K562 (cell line): ENCODE results near the gene PPP1R12B. TPM values are rescaled to one million over a fixed set of nuclear protein-coding genes. Genes with fewer than 3 reads are reported as not detected.
"Not testable (repeated sequence)": the region's sequence is repeated elsewhere in the genome, so short reads cannot be mapped to it uniquely, and the experiment has no call there.

Experiments used
- CBFA2T2 ChIP-seq: fragments of 450-650 bp; conservative IDR thresholded peaks from 2 replicates; pipeline ENCODE4 v1.6.1; 2017; ENCODE audit warnings: mild to moderate bottlenecking
- MTA2 ChIP-seq: fragments of 450-650 bp; IDR thresholded peaks from 2 replicates; pipeline ENCODE4 v1.6.1; 2016; ENCODE audit warnings: low read depth
- NCOR1 ChIP-seq: fragments of 450-650 bp; IDR thresholded peaks from 2 replicates; pipeline ENCODE4 v1.6.1; 2016; ENCODE audit warnings: mild to moderate bottlenecking, moderate library complexity
- NR2C2 ChIP-seq, 2 experiments: fragments of 200-800 bp in 1 of 2; sonication (Bioruptor generic) in 1 of 2; sonication (generic) in 1 of 2; formaldehyde crosslinking in 1 of 2; IDR thresholded peaks; 2 replicates each; pipeline versions ENCODE4 v1.6.1 to v1.8.0; 2016 to 2022; ENCODE audit warnings: mild to moderate bottlenecking in 1 of 2, missing compliant biosample characterization in 1 of 2, missing genetic modification characterization in 1 of 2, missing genetic modification reagents in 1 of 2
- TAL1 ChIP-seq: fragments of 450-650 bp; IDR thresholded peaks from 2 replicates; pipeline ENCODE4 v1.6.1; 2016; ENCODE audit warnings: mild to moderate bottlenecking
- TCF3 ChIP-seq: sonication (generic); formaldehyde crosslinking; IDR thresholded peaks from 2 replicates; pipeline ENCODE4 v1.4.0; 2020; ENCODE audit warnings: mild to moderate bottlenecking, missing genetic modification reagents
- TOE1 ChIP-seq, 2 experiments: fragments of 450-650 bp in 1 of 2; sonication (generic) in 1 of 2; formaldehyde crosslinking in 1 of 2; IDR thresholded peaks; 2 replicates each; pipeline versions ENCODE4 v1.7.1 to v1.8.0; 2016 to 2022; ENCODE audit warnings: borderline replicate concordance in 2 of 2, mild to moderate bottlenecking in 2 of 2, antibody characterized with exemption in 1 of 2, inconsistent platforms in 1 of 2, low read depth in 1 of 2, missing genetic modification reagents in 1 of 2, moderate library complexity in 1 of 2
- polyA plus RNA-seq, 8 experiments: library from polyadenylated mRNA; depleted of rRNA in 4 of 8; stranded (reverse) in 5 of 8; unstranded in 3 of 8; fragments of >200 nt; fragmentation: Nextera tagmentation in 2 of 8; fragmentation: Illumina TruSeq in 1 of 8; extraction: Ambion mirVana in 2 of 8; extraction: Trizol in 1 of 8; gene quantifications; 2 replicates each; pipeline versions ENCODE4 v1.2.1 to v1.2.3, GENCODE V29; 2011 to 2014; ENCODE audit warnings: inconsistent platforms in 1 of 8, missing spikeins in 1 of 8
- total RNA-seq, 7 experiments: library from RNA; depleted of rRNA in 6 of 7; stranded (reverse); fragments of >200 nt in 6 of 7; fragmentation: Illumina TruSeq in 2 of 7; extraction: Trizol in 2 of 7; gene quantifications; 2 replicates each; pipeline versions ENCODE4 v1.2.1 to v1.2.3, GENCODE V29; 2011 to 2021; ENCODE audit warnings: low replicate concordance in 1 of 7
- TF ChIP-seq, protein P1 (sequence below): fragments of 200-800 bp; sonication (Bioruptor generic); IDR thresholded peaks from 2 replicates; pipeline ENCODE4 v1.6.1; 2017; ENCODE audit warnings: missing genetic modification characterization, missing compliant biosample characterization
- TF ChIP-seq, protein P2 (sequence below), 3 experiments: fragments of 200-800 bp in 1 of 3; fragments of 250-450 bp in 1 of 3; fragments of 450-650 bp in 1 of 3; sonication (Bioruptor Pico) in 1 of 3; sonication (Bioruptor generic) in 1 of 3; formaldehyde crosslinking in 1 of 3; IDR thresholded peaks; 2 replicates each; pipeline versions ENCODE4 v1.6.1 to v1.8.0; 2016 to 2022; ENCODE audit warnings: mild to moderate bottlenecking in 2 of 3, missing genetic modification characterization in 2 of 3, missing compliant biosample characterization in 1 of 3, moderate library complexity in 1 of 3
- TF ChIP-seq, protein P3 (sequence below), 2 experiments: IDR thresholded peaks in 1 of 2; conservative IDR thresholded peaks in 1 of 2; 2 replicates each; pipeline ENCODE4 v1.6.1; 2016; ENCODE audit warnings: low read depth in 2 of 2, mild to moderate bottlenecking in 1 of 2, missing compliant biosample characterization in 1 of 2, missing genetic modification characterization in 1 of 2, moderate library complexity in 1 of 2

Gene PPP1R12B
- total and polyA plus RNA-seq, 9 of the 15 experiments (the other 6 are each of a cell fraction or from before 2014, with no cell fraction given): 0.73 to 16.9 (median 13.6) TPM

DNA sequence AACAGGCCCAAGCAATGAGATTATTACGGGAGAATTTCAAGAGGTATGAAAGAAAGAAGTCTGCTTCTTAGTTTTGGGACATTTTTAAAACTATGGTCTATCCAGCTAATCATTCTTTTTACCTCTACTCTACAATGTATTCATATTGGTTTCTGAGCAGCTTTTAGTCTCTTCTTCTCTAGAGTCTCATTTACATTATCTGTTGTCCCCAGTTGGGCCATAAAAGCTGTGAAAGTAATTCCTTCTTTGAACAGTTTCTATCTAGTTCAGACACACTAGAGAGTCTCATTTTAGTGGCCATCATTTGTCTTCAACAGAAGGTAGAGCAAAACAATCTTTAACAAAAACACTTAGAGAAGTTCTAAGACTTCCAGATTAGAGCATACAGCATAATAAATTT is 204.6 kb downstream of the PPP1R12B start (continued):
- TF ChIP-seq, protein P1, sequence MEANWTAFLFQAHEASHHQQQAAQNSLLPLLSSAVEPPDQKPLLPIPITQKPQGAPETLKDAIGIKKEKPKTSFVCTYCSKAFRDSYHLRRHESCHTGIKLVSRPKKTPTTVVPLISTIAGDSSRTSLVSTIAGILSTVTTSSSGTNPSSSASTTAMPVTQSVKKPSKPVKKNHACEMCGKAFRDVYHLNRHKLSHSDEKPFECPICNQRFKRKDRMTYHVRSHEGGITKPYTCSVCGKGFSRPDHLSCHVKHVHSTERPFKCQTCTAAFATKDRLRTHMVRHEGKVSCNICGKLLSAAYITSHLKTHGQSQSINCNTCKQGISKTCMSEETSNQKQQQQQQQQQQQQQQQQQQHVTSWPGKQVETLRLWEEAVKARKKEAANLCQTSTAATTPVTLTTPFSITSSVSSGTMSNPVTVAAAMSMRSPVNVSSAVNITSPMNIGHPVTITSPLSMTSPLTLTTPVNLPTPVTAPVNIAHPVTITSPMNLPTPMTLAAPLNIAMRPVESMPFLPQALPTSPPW (CRISPR knock-in tag): 0 out of 2 replicates have a peak, but pooled peaks have one; percentile 1
- TF ChIP-seq, protein P2, sequence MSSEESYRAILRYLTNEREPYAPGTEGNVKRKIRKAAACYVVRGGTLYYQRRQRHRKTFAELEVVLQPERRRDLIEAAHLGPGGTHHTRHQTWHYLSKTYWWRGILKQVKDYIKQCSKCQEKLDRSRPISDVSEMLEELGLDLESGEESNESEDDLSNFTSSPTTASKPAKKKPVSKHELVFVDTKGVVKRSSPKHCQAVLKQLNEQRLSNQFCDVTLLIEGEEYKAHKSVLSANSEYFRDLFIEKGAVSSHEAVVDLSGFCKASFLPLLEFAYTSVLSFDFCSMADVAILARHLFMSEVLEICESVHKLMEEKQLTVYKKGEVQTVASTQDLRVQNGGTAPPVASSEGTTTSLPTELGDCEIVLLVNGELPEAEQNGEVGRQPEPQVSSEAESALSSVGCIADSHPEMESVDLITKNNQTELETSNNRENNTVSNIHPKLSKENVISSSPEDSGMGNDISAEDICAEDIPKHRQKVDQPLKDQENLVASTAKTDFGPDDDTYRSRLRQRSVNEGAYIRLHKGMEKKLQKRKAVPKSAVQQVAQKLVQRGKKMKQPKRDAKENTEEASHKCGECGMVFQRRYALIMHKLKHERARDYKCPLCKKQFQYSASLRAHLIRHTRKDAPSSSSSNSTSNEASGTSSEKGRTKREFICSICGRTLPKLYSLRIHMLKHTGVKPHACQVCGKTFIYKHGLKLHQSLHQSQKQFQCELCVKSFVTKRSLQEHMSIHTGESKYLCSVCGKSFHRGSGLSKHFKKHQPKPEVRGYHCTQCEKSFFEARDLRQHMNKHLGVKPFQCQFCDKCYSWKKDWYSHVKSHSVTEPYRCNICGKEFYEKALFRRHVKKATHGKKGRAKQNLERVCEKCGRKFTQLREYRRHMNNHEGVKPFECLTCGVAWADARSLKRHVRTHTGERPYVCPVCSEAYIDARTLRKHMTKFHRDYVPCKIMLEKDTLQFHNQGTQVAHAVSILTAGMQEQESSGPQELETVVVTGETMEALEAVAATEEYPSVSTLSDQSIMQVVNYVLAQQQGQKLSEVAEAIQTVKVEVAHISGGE (CRISPR knock-in tag; IDR thresholded peaks at IDR 0.05): 0 out of 6 replicates have a peak, but pooled peaks of 1 of the 3 experiments have one; percentile 10
- TF ChIP-seq, protein P3, sequence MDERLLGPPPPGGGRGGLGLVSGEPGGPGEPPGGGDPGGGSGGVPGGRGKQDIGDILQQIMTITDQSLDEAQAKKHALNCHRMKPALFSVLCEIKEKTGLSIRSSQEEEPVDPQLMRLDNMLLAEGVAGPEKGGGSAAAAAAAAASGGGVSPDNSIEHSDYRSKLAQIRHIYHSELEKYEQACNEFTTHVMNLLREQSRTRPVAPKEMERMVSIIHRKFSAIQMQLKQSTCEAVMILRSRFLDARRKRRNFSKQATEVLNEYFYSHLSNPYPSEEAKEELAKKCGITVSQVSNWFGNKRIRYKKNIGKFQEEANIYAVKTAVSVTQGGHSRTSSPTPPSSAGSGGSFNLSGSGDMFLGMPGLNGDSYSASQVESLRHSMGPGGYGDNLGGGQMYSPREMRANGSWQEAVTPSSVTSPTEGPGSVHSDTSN (CRISPR knock-in tag; IDR thresholded peaks at IDR 0.05; ENCODE audit: low read depth): not testable (repeated sequence)
- TF ChIP-seq, protein P3 (tag; conservative IDR thresholded peaks at IDR 0.05; ENCODE audit: low read depth): 0 out of 2 replicates have a peak, but pooled peaks have one; percentile 27
- TF ChIP-seq TAL1 (peak; percentile 89), NCOR1 (peak; percentile 59), NR2C2 (tag; IDR thresholded peaks at IDR 0.05) (peak; percentile 9; the same call in 1 of the 2 replicates), MTA2 (peak; percentile 76), TCF3 (CRISPR knock-in tag) (peak; percentile 73), TOE1 (IDR thresholded peaks at IDR 0.05; ENCODE audit: borderline replicate concordance) (0 out of 2 replicates have a peak, but pooled peaks have one; percentile 1), CBFA2T2 (peak; percentile 84)
- TF ChIP-seq NR2C2 (CRISPR knock-in tag; IDR thresholded peaks at IDR 0.05); TOE1 (CRISPR knock-in tag; IDR thresholded peaks at IDR 0.05; ENCODE audit: borderline replicate concordance, low read depth): not testable (repeated sequence)
